Fibroblast of lung (primary cell): ENCODE results near the gene UPF1. TPM values are rescaled to one million over a fixed set of nuclear protein-coding genes. Genes with fewer than 3 reads are reported as not detected.
A peak's percentile ranks its signal among the peaks of the same experiment; 100 is the strongest.

Experiments
- DNase-seq, 2 donors: peaks; one replicate each; pipeline versions ENCODE4 v3.0.0 to v3.0.0-alpha.2; 2010; ENCODE audit warnings: low read depth in 2 of 2
- H2AFZ ChIP-seq: 2 replicates; pipeline ENCODE4 v1.5.1; 2012; ENCODE audit warnings: low read length, control low read depth, inconsistent platforms
- H3K27ac ChIP-seq: 2 replicates; pipeline ENCODE4 v1.5.1; 2011; ENCODE audit warnings: low read length, control low read depth; ENCODE audit not compliant: insufficient read depth
- H3K27me3 ChIP-seq: 2 replicates; pipeline ENCODE4 v1.5.1; 2011; ENCODE audit warnings: mild to moderate bottlenecking, low read length; ENCODE audit not compliant: control insufficient read depth, insufficient read depth
- H3K36me3 ChIP-seq: 2 replicates; pipeline ENCODE4 v1.5.1; 2011; ENCODE audit warnings: low read length; ENCODE audit not compliant: control insufficient read depth, insufficient read depth
- H3K4me1 ChIP-seq: 2 replicates; pipeline ENCODE4 v1.5.1; 2011; ENCODE audit warnings: low read length; ENCODE audit not compliant: control insufficient read depth, insufficient read depth; ENCODE audit errors: extremely low read depth
- H3K4me2 ChIP-seq: 2 replicates; pipeline ENCODE4 v1.5.1; 2011; ENCODE audit warnings: low read length, control low read depth; ENCODE audit not compliant: insufficient read depth; ENCODE audit errors: extremely low read depth
- H3K4me3 ChIP-seq, 4 experiments: fragments of 200-600 bp in 1 of 4; sonication (generic) in 1 of 4; replicated peaks in 1 of 4; 2 replicates each; pipeline ENCODE4 v1.5.1; 2011 to 2016; ENCODE audit warnings: low read length in 4 of 4, low read depth in 3 of 4, mild to moderate bottlenecking in 3 of 4, control low read depth in 2 of 4, inconsistent platforms in 1 of 4, mixed read lengths in 1 of 4; ENCODE audit not compliant: insufficient read depth in 1 of 4; ENCODE audit errors: control extremely low read depth in 1 of 4
- H3K79me2 ChIP-seq: 2 replicates; pipeline ENCODE4 v1.5.1; 2012; ENCODE audit warnings: mild to moderate bottlenecking, low read length, inconsistent platforms; ENCODE audit not compliant: control insufficient read depth, insufficient read depth
- H3K9ac ChIP-seq: 2 replicates; pipeline ENCODE4 v1.5.1; 2011; ENCODE audit warnings: mild to moderate bottlenecking, low read length, control low read depth; ENCODE audit not compliant: insufficient read depth
- H3K9me3 ChIP-seq: 2 replicates; pipeline ENCODE4 v1.5.1; 2012; ENCODE audit warnings: low read depth, low read length; ENCODE audit not compliant: control insufficient read depth, insufficient read depth
- H4K20me1 ChIP-seq: 2 replicates; pipeline ENCODE4 v1.5.1; 2011; ENCODE audit warnings: low read length; ENCODE audit not compliant: control insufficient read depth, insufficient read depth; ENCODE audit errors: extremely low read depth
- EZH2 ChIP-seq: IDR thresholded peaks from 2 replicates; pipeline ENCODE4 v1.5.1; 2012; ENCODE audit warnings: low read length, control low read depth, mild to moderate bottlenecking; ENCODE audit errors: missing control alignments
- polyA plus RNA-seq, 2 donors: library from polyadenylated mRNA; depleted of rRNA in 1 of 2; stranded (reverse) in 1 of 2; unstranded in 1 of 2; fragments of >200 nt; gene quantifications; 2 replicates each; pipeline ENCODE4 v1.2.1, GENCODE V29; 2011 to 2012; ENCODE audit warnings: missing spikeins in 1 of 2
- total RNA-seq: library from RNA; depleted of rRNA; stranded (reverse); fragments of >200 nt; gene quantifications from 2 replicates; pipeline ENCODE4 v1.2.1, GENCODE V29; 2014
- TF ChIP-seq, protein P1 (sequence below), 2 donors: IDR thresholded peaks in 1 of 2; conservative IDR thresholded peaks in 1 of 2; 1 replicate in 1 of 2; 2 replicates in 1 of 2; pipeline ENCODE4 v1.5.1; 2011 to 2012; ENCODE audit warnings: low read length in 2 of 2, control low read depth in 1 of 2, inconsistent platforms in 1 of 2, low read depth in 1 of 2, mild to moderate bottlenecking in 1 of 2

UPF1 gene
- total and polyA plus RNA-seq, 2 donors (not counting 1 experiment from before 2014, with no cell fraction given), result 20.5 to 57.1 TPM

DNA sequence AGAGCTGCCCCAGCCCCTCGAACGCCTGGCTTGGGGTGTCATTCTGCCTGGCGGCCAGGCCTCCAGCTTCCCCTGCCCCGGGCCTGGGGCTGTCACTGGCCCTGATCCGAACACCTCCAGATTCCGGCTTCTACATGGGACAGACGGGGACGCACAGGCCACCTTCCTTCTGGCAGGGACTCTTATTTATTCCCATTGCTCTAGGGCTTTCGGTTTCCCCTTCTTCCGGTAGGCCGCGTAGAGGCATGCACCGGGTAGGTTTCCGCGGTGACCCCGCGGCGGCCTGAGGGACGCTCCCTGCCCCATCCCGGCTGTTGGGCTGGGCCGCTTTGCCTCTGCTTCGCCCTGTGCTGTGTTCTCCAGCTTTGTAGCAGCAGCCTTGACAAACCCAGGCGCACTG lies 36.0 kb downstream of the UPF1 start:
- H3K27ac ChIP-seq, result no peak overlapping the region
- no peaks in the 10 kb centered on the region for H3K9me3 ChIP-seq
- H3K79me2 ChIP-seq, result no peaks in the 10 kb centered on the region
- TF ChIP-seq, protein P1, sequence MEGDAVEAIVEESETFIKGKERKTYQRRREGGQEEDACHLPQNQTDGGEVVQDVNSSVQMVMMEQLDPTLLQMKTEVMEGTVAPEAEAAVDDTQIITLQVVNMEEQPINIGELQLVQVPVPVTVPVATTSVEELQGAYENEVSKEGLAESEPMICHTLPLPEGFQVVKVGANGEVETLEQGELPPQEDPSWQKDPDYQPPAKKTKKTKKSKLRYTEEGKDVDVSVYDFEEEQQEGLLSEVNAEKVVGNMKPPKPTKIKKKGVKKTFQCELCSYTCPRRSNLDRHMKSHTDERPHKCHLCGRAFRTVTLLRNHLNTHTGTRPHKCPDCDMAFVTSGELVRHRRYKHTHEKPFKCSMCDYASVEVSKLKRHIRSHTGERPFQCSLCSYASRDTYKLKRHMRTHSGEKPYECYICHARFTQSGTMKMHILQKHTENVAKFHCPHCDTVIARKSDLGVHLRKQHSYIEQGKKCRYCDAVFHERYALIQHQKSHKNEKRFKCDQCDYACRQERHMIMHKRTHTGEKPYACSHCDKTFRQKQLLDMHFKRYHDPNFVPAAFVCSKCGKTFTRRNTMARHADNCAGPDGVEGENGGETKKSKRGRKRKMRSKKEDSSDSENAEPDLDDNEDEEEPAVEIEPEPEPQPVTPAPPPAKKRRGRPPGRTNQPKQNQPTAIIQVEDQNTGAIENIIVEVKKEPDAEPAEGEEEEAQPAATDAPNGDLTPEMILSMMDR (conservative IDR thresholded peaks at IDR 0.05 in 1 of 2, IDR thresholded peaks at IDR 0.05 in 1 of 2; ENCODE audit: low read depth in 1 of 2, low read length in 2 of 2), result no peak
- no peak for TF ChIP-seq EZH2
- H3K4me2 ChIP-seq, result no peak overlapping the region
- no peak overlapping the region for H3K9ac ChIP-seq
- H3K4me3 ChIP-seq, result no peak overlapping the region
- H2AFZ ChIP-seq, result no peak overlapping the region
- no peaks in the 10 kb centered on the region for H4K20me1 ChIP-seq
- peaks cover 25% of the 10 kb centered on the region for H3K36me3 ChIP-seq
- DNase-seq, result no peak
- no peaks in the 10 kb centered on the region for H3K27me3 ChIP-seq
- H3K4me1 ChIP-seq, result no peaks in the 10 kb centered on the region

DNA sequence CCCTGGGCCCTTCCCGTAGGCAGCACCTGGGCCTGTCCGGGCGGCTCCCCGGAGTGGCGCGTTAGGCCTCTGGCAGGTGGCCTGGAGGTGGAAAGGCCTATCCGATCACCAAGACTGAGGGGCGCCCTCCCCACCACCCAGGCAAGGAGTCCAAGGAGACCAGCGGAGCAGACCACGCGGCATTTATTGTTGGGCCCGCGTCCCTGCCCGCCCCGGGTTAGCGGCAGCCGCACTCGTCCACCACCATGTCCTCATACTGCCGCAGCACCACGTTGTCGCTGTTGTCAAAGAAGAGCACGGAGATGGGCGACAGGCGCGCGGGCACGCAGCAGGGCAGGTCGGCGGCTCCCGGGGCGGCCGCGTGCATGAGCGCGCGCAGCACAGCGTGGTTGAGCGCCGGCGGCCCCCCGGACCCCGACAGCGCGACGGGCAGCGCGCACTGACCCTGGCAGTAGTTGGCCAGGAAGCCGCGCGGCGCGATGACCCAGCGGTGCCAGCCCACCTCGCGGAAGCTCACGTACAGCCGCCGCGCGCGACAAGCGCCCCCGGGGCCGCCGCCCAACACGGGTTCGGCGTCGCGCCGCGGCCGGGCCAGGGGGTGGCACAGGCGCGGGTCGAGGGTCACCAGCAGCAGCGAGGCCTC lies 36.7 kb downstream of the UPF1 start:
- no peak overlapping the region for H3K4me3 ChIP-seq
- H3K9ac ChIP-seq, result no peak overlapping the region
- peaks cover 20% of the 10 kb centered on the region for H3K36me3 ChIP-seq
- H3K27ac ChIP-seq, result no peak overlapping the region
- TF ChIP-seq, protein P1 (conservative IDR thresholded peaks at IDR 0.05 in 1 of 2, IDR thresholded peaks at IDR 0.05 in 1 of 2; ENCODE audit: low read depth in 1 of 2, low read length in 2 of 2), result no peak
- TF ChIP-seq EZH2, result no peak
- H3K79me2 ChIP-seq, result no peaks in the 10 kb centered on the region
- no peaks in the 10 kb centered on the region for H3K9me3 ChIP-seq
- no peak for DNase-seq
- no peaks in the 10 kb centered on the region for H4K20me1 ChIP-seq
- H2AFZ ChIP-seq, result no peak overlapping the region
- no peak overlapping the region for H3K4me2 ChIP-seq
- no peaks in the 10 kb centered on the region for H3K27me3 ChIP-seq
- no peaks in the 10 kb centered on the region for H3K4me1 ChIP-seq

DNA sequence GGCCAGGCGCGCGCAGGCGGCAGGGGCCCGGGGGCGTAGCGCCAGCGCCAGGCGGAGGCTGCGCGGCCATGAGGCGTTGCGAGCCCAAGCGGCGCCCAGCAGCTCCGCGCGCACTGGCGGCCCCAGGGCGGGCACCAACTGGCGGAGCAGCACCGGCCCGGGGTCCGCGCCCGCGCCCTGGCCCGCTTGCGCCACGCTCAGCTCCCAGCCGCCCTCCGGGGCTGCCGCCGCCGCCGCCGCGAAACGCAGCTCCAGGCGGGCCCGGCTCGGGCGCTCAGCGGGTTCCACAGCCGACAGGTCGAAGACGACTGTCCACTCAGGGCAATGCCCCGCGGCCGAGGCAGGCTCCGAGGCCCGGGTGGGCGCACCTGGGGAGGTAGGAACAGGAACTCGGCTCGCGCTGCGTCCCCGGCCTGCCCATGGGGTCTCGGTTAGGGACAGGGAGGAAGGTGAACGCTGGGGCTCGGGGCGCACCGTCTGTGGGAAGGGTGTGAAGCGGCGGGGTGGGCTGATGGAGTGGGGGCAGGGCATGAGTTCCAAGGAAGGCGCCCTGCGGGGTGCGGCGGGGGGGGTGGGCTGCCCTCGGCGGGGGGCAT lies 37.4 kb downstream of the UPF1 start:
- peak in 1 of 2 donors; percentile 11 for DNase-seq
- no peak overlapping the region for H3K9ac ChIP-seq
- H3K4me2 ChIP-seq, result no peak overlapping the region
- H3K9me3 ChIP-seq, result no peaks in the 10 kb centered on the region
- H3K27me3 ChIP-seq, result no peaks in the 10 kb centered on the region
- peaks cover 17% of the 10 kb centered on the region for H3K36me3 ChIP-seq
- no peaks in the 10 kb centered on the region for H3K4me1 ChIP-seq
- TF ChIP-seq EZH2, result no peak
- TF ChIP-seq, protein P1 (conservative IDR thresholded peaks at IDR 0.05 in 1 of 2, IDR thresholded peaks at IDR 0.05 in 1 of 2; ENCODE audit: low read depth in 1 of 2, low read length in 2 of 2), result no peak
- H3K4me3 ChIP-seq, result no peak overlapping the region
- no peaks in the 10 kb centered on the region for H4K20me1 ChIP-seq
- H2AFZ ChIP-seq, result no peak overlapping the region
- no peaks in the 10 kb centered on the region for H3K79me2 ChIP-seq
- no peak overlapping the region for H3K27ac ChIP-seq
